Ovary (tissue), 9 donors: ENCODE results near the gene TULP1. TPM values are rescaled to one million over a fixed set of nuclear protein-coding genes. Genes with fewer than 3 reads are reported as not detected.

Experiments used
- DNase-seq, 5 donors: peaks; one replicate each; pipeline ENCODE4 v3.0.0-alpha.2; 2019 to 2020
- H3K27ac ChIP-seq, 2 donors: fragments of 200-600 bp; one replicate each; pipeline versions ENCODE4 v1.5.1 to v1.8.0; 2019 to 2022
- H3K27me3 ChIP-seq: fragments of 200-600 bp; one replicate; pipeline ENCODE4 v1.8.0; 2022
- H3K36me3 ChIP-seq: fragments of 200-600 bp; sonication (generic); one replicate; pipeline ENCODE4 v1.5.1; 2019
- H3K4me1 ChIP-seq: one replicate; pipeline ENCODE4 v1.8.1; 2013; ENCODE audit warnings: mild to moderate bottlenecking, moderate library complexity; ENCODE audit not compliant: insufficient read depth
- H3K4me3 ChIP-seq: fragments of 200-600 bp; sonication (generic); one replicate; pipeline ENCODE4 v1.5.1; 2017
- H3K9me3 ChIP-seq, 2 donors: fragments of 200-600 bp in 1 of 2; sonication (generic) in 1 of 2; one replicate each; pipeline versions ENCODE4 v1.5.1 to v1.8.1; 2013 to 2019; ENCODE audit warnings: mild to moderate bottlenecking in 1 of 2, moderate library complexity in 1 of 2
- CTCF ChIP-seq, 3 donors: fragments of 450-650 bp in 2 of 3; fragments of 200-600 bp in 1 of 3; IDR thresholded peaks; one replicate each; pipeline versions ENCODE4 v1.5.1 to v1.8.0; 2016 to 2022; ENCODE audit warnings: antibody characterized with exemption in 3 of 3, mild to moderate bottlenecking in 1 of 3
- EP300 ChIP-seq: sonication (generic); formaldehyde crosslinking; IDR thresholded peaks from one replicate; pipeline ENCODE4 v1.6.1; 2017; ENCODE audit warnings: antibody characterized with exemption
- POLR2A ChIP-seq: fragments of 450-650 bp; IDR thresholded peaks from one replicate; pipeline ENCODE4 v1.6.1; 2017; ENCODE audit warnings: antibody characterized with exemption, mild to moderate bottlenecking, moderate library complexity
- WGBS, 3 donors: extraction: QIAGEN DNeasy Blood & Tissue Kit in 1 of 3; methylation state at CpG; one replicate each; pipeline versions ENCODE4 v1.1.5 to v1.1.7; 2013 to 2017; 5-methylcytosine and 5-hydroxymethylcytosine counted together
- intact Hi-C, 4 donors: fragments of 100-400 bp; cut with DNase I; formaldehyde crosslinking; loops; one replicate each; pipeline versions ENCODE4 v1.11.0 to v1.15.1; 2022 to 2023
- polyA plus RNA-seq, 2 donors: library from polyadenylated mRNA; stranded (reverse); fragments of 200-250 nt in 1 of 2; fragments of 350-450 nt in 1 of 2; fragmentation: Illumina TruSeq in 1 of 2; extraction: RNeasy Lipid Tissue Mini Kit (QIAGEN cat#74804) in 1 of 2; gene quantifications; one replicate each; pipeline ENCODE4 v1.2.3, GENCODE V29; 2013 to 2014
- total RNA-seq, 7 donors: library from RNA; depleted of rRNA in 2 of 7; stranded (reverse); fragments of >200 nt in 2 of 7; fragmentation: NEBNext Ultra II Directional in 3 of 7; extraction: Animal tissue kit (Norgen Biotek cat#: 25700) in 3 of 7; gene quantifications; one replicate each; pipeline versions ENCODE4 v1.1.0 to v1.2.4, GENCODE V29; 2016 to 2023
- donor health status: DM: no; HTN: no; CAD: no; lungs with moderate emphysema.
- donor health status: DM: no; HTN: no; CAD: no.
- donor health status: Bipolar disorder and iron deficiency.
- donor health status: DM: yes; HTN: yes; CAD: no.
- donor health status: DM: no; HTN: no; CAD: no.
- donor health status: DM: yes; HTN: yes; CAD: no.

The TULP1 gene
- total and polyA plus RNA-seq, 9 donors, result 0.17 to 1.1 (median 0.45) TPM; not detected in 3

- no peaks in the 10 kb centered on the region for H3K27me3 ChIP-seq
- DNase-seq, result no peak
- intact Hi-C loops, result no loop called here
- H3K4me1 ChIP-seq, result peaks cover 8% of the 10 kb centered on the region
- no peaks in the 10 kb centered on the region for H3K36me3 ChIP-seq
- 9 to 20% (median 11%) methylated on average over 8 of the region's 8 CpGs for WGBS, 3 donors
- no peak overlapping the region for H3K4me3 ChIP-seq
- TF ChIP-seq CTCF (IDR thresholded peaks at IDR 0.05) (no peak), EP300 (no peak), POLR2A (no peak)
- H3K9me3 ChIP-seq, result no peaks in the 10 kb centered on the region
- no peak overlapping the region for H3K27ac ChIP-seq
Observed at GRCh38 chr6:35471836-35472345, 40.8 kb downstream of the TULP1 start.

GRCh38 chr6:35470663-35471120 is 42.0 kb downstream of the TULP1 start:
- Histone ChIP-seq H3K36me3 (no peaks in the 10 kb centered on the region), H3K4me1 (peaks cover 8% of the 10 kb centered on the region), H3K27me3 (no peaks in the 10 kb centered on the region), H3K27ac (no peak overlapping the region), H3K9me3 (no peaks in the 10 kb centered on the region), H3K4me3 (no peak overlapping the region)
- DNase-seq, result no peak
- WGBS, 3 donors, result 40 to 48% (median 46%) methylated on average over 3 of the region's 3 CpGs
- TF ChIP-seq EP300 (no peak), CTCF (IDR thresholded peaks at IDR 0.05) (no peak), POLR2A (no peak)
- intact Hi-C loops, result no loop called here

- peak in 3 of 5 donors; percentile 58 to 69 (median 62) for DNase-seq
- Histone ChIP-seq H3K4me1 (peaks cover 8% of the 10 kb centered on the region), H3K36me3 (no peaks in the 10 kb centered on the region), H3K27ac (peak overlapping the region; percentile 78 to 81), H3K9me3 (no peaks in the 10 kb centered on the region), H3K4me3 (peak overlapping the region; percentile 65), H3K27me3 (no peaks in the 10 kb centered on the region)
- intact Hi-C loops, result loop anchor here in 1 of 4 donors (2.0 to 5.0 kb wide), 2 partner anchors 27 to 128 kb away; partner anchors contain the start of genes PPARD and TEAD3
- TF ChIP-seq CTCF (IDR thresholded peaks at IDR 0.05) (no peak), POLR2A (no peak), EP300 (no peak)
- WGBS, 3 donors, result 18 to 38% (median 25%) methylated on average over 18 of the region's 18 CpGs
Observed at GRCh38 chr6:35469751-35470662, 42.7 kb downstream of the TULP1 start.

- Histone ChIP-seq H3K27ac (peak overlapping the region; percentile 78 to 81), H3K4me1 (peaks cover 8% of the 10 kb centered on the region), H3K36me3 (no peaks in the 10 kb centered on the region), H3K9me3 (no peaks in the 10 kb centered on the region), H3K4me3 (peak overlapping the region; percentile 65), H3K27me3 (no peaks in the 10 kb centered on the region)
- 0 to 2% (median 1%) methylated on average over 18 to 37 of the region's 37 CpGs for WGBS, 3 donors
- peak in 2 of 5 donors; percentile 45 to 66 for DNase-seq
- intact Hi-C loops, result loop anchor here in 1 of 4 donors (2.0 to 5.0 kb wide), 2 partner anchors 28 to 127 kb away; partner anchors contain the start of genes PPARD and TEAD3
- TF ChIP-seq CTCF (IDR thresholded peaks at IDR 0.05), result no peak
- TF ChIP-seq POLR2A, result no peak
- no peak for TF ChIP-seq EP300
Observed at GRCh38 chr6:35468980-35469750, 43.5 kb downstream of the TULP1 start.
